Chondrocyte (in vitro differentiated cells): Measurements from ENCODE around the gene CRB3. TPM values are rescaled to one million over a fixed set of nuclear protein-coding genes. Genes with fewer than 3 reads are reported as not detected.

Experiments used
- DNase-seq: peaks from one replicate; pipeline ENCODE4 v3.0.0; 2021; ENCODE audit warnings: mixed read lengths, low spot score
- H3K27ac Mint-ChIP-seq: one replicate; pipeline ENCODE4 v1.8.0; 2021; ENCODE audit warnings: mild to moderate bottlenecking, moderate library complexity, mixed read lengths; ENCODE audit not compliant: unreplicated experiment
- H3K27me3 Mint-ChIP-seq: 2 replicates; pipeline ENCODE4 v1.8.0; 2021; ENCODE audit warnings: low read depth, mixed read lengths
- H3K36me3 Mint-ChIP-seq: 2 replicates; pipeline ENCODE4 v1.8.0; 2021; ENCODE audit warnings: low read depth, mixed read lengths
- H3K4me1 Mint-ChIP-seq: 2 replicates; pipeline ENCODE4 v1.8.0; 2021; ENCODE audit warnings: low read depth, mild to moderate bottlenecking, mixed read lengths
- H3K4me3 Mint-ChIP-seq: one replicate; pipeline ENCODE4 v1.8.0; 2021; ENCODE audit warnings: mild to moderate bottlenecking, moderate library complexity, mixed read lengths; ENCODE audit not compliant: unreplicated experiment
- H3K9me3 Mint-ChIP-seq: 2 replicates; pipeline ENCODE4 v1.8.0; 2021; ENCODE audit warnings: low read depth, mixed read lengths
- CTCF ChIP-seq: fragments of 200-600 bp; sonication (generic); IDR thresholded peaks from 2 replicates; pipeline ENCODE4 v1.5.0; 2021; ENCODE audit warnings: antibody characterized with exemption, mild to moderate bottlenecking, moderate library complexity
- total RNA-seq: library from RNA; stranded (reverse); gene quantifications from 3 replicates; pipeline ENCODE4 v1.2.1, GENCODE V29; 2021

Gene CRB3
- total RNA-seq, 1 donor from 2014 or later = 0.32 TPM

GRCh38 chr19:6470173-6470572 lies 6.1 kb downstream of the CRB3 start:
- Mint-ChIP-seq H3K4me3 (no peak overlapping the region), H3K27ac (no peak overlapping the region), H3K36me3 (no peaks in the 10 kb centered on the region), H3K27me3 (peaks cover 50% of the 10 kb centered on the region), H3K4me1 (no peaks in the 10 kb centered on the region), H3K9me3 (no peaks in the 10 kb centered on the region)
- no peak for DNase-seq
- TF ChIP-seq CTCF = no peak

- no peak overlapping the region for H3K27ac Mint-ChIP-seq
- no peak for TF ChIP-seq CTCF
- DNase-seq = no peak
- peaks cover 45% of the 10 kb centered on the region for H3K27me3 Mint-ChIP-seq
- H3K9me3 Mint-ChIP-seq = no peaks in the 10 kb centered on the region
- H3K36me3 Mint-ChIP-seq = no peaks in the 10 kb centered on the region
- H3K4me3 Mint-ChIP-seq = no peak overlapping the region
- H3K4me1 Mint-ChIP-seq = peaks cover 2% of the 10 kb centered on the region
Measured at GRCh38 chr19:6471076-6471475, 7.0 kb downstream of the CRB3 start.

GRCh38 chr19:6472713-6473112 lies 8.6 kb downstream of the CRB3 start:
- no peak for TF ChIP-seq CTCF
- no peak overlapping the region for H3K4me3 Mint-ChIP-seq
- no peak overlapping the region for H3K27ac Mint-ChIP-seq
- peaks cover 6% of the 10 kb centered on the region for H3K4me1 Mint-ChIP-seq
- no peaks in the 10 kb centered on the region for H3K9me3 Mint-ChIP-seq
- H3K27me3 Mint-ChIP-seq = peaks cover 35% of the 10 kb centered on the region
- no peaks in the 10 kb centered on the region for H3K36me3 Mint-ChIP-seq
- DNase-seq = no peak

GRCh38 chr19:6473647-6474046 lies 9.6 kb downstream of the CRB3 start:
- no peak for DNase-seq
- Mint-ChIP-seq H3K36me3 (no peaks in the 10 kb centered on the region), H3K27ac (no peak overlapping the region), H3K27me3 (peaks cover 27% of the 10 kb centered on the region), H3K4me1 (peaks cover 6% of the 10 kb centered on the region), H3K4me3 (no peak overlapping the region), H3K9me3 (no peaks in the 10 kb centered on the region)
- no peak for TF ChIP-seq CTCF

- Mint-ChIP-seq H3K4me1 (peaks cover 6% of the 10 kb centered on the region), H3K9me3 (no peaks in the 10 kb centered on the region), H3K4me3 (peak overlapping the region; percentile 59), H3K27ac (no peak overlapping the region), H3K36me3 (no peaks in the 10 kb centered on the region), H3K27me3 (peaks cover 17% of the 10 kb centered on the region)
- TF ChIP-seq CTCF = no peak
- DNase-seq = no peak
Measured at GRCh38 chr19:6475321-6476108, 11.4 kb downstream of the CRB3 start.
